Ishikawa (cell line): ENCODE results near the gene MAP3K9.

Experiments
- CEBPB ChIP-seq: IDR thresholded peaks from 2 replicates; pipeline ENCODE4 v1.6.1; 2012
- CREB1 ChIP-seq: IDR thresholded peaks from 2 replicates; pipeline ENCODE4 v1.6.1; 2012; ENCODE audit warnings: low read depth
- EGR1 ChIP-seq: IDR thresholded peaks from 2 replicates; pipeline ENCODE4 v1.6.1; 2012
- EP300 ChIP-seq: IDR thresholded peaks from 2 replicates; pipeline ENCODE4 v1.6.1; 2012; ENCODE audit warnings: borderline replicate concordance
- FOXM1 ChIP-seq: IDR thresholded peaks from 2 replicates; pipeline ENCODE4 v1.6.1; 2012; ENCODE audit warnings: low read depth, borderline replicate concordance
- NFIC ChIP-seq: IDR thresholded peaks from 2 replicates; pipeline ENCODE4 v1.6.1; 2012
- RAD21 ChIP-seq: IDR thresholded peaks from 2 replicates; pipeline ENCODE4 v1.6.1; 2012; ENCODE audit warnings: low read depth
- TAF1 ChIP-seq: IDR thresholded peaks from 2 replicates; pipeline ENCODE4 v1.6.1; 2012; ENCODE audit warnings: low read depth, mild to moderate bottlenecking
- TCF12 ChIP-seq: IDR thresholded peaks from 2 replicates; pipeline ENCODE4 v1.6.1; 2012; ENCODE audit warnings: low read depth
- TEAD4 ChIP-seq: IDR thresholded peaks from 2 replicates; pipeline ENCODE4 v1.6.1; 2012
- YY1 ChIP-seq: IDR thresholded peaks from 2 replicates; pipeline ENCODE4 v1.6.1; 2012; ENCODE audit warnings: low read depth
- ZBTB7A ChIP-seq: IDR thresholded peaks from 2 replicates; pipeline ENCODE4 v1.6.1; 2012; ENCODE audit warnings: low read depth
- TF ChIP-seq, protein P1 (sequence below): IDR thresholded peaks from 2 replicates; pipeline ENCODE4 v1.6.1; 2012
- TF ChIP-seq, protein P2 (sequence below): IDR thresholded peaks from 2 replicates; pipeline ENCODE4 v1.6.1; 2012
- TF ChIP-seq, protein P3 (sequence below): IDR thresholded peaks from 2 replicates; pipeline ENCODE4 v1.6.1; 2012; ENCODE audit warnings: low read depth, mild to moderate bottlenecking

Gene MAP3K9

DNA sequence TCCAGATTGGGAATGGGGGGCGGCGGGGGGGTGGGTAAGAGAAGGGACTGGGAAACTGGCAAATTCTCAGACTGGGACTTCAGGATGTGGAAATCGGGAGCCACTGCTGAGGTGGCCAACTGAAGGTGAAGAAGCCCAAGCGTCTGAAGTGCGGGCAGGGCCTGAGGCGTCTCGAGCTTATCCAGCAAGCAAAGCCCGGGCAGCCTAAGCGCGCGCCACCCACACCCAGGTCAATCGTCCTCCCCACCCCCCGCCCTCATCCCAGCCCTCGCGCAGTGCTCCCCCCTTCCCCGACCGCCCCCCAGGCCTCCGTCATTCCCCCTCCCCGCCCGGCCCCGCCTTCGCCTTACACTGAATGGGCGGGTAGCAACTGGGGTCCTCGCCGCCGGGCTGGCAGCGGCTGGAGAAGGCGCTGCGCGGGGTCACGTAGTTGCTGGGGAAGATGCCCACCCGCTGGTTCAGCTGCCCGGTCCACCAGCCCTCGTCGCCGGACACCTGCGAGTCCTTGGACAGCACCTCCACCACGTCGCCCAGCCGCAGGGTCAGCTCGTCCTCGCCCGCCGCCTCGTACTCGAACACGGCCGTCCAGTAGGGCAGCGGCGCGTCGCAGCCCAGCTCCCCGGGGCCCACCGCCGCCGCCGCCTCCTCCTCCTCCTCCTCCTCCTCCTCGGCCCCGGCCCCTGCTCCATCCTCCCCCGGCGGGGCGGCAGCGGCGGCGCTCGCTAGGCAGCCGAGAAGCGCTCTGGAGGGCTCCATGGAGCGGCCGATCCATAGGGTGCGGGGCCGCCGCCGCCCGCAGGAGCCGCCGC is 693 bp downstream of the MAP3K9 start:
- TF ChIP-seq, protein P1, sequence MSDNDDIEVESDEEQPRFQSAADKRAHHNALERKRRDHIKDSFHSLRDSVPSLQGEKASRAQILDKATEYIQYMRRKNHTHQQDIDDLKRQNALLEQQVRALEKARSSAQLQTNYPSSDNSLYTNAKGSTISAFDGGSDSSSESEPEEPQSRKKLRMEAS: 0 out of 2 replicates have a peak, but pooled peaks have one; percentile 17
- TF ChIP-seq TCF12 (peak; percentile 14; the same call in 1 of the 2 replicates), CEBPB (no peak)
- TF ChIP-seq, protein P2, sequence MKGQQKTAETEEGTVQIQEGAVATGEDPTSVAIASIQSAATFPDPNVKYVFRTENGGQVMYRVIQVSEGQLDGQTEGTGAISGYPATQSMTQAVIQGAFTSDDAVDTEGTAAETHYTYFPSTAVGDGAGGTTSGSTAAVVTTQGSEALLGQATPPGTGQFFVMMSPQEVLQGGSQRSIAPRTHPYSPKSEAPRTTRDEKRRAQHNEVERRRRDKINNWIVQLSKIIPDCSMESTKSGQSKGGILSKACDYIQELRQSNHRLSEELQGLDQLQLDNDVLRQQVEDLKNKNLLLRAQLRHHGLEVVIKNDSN: 0 out of 2 replicates have a peak, but pooled peaks have one; percentile 17

DNA sequence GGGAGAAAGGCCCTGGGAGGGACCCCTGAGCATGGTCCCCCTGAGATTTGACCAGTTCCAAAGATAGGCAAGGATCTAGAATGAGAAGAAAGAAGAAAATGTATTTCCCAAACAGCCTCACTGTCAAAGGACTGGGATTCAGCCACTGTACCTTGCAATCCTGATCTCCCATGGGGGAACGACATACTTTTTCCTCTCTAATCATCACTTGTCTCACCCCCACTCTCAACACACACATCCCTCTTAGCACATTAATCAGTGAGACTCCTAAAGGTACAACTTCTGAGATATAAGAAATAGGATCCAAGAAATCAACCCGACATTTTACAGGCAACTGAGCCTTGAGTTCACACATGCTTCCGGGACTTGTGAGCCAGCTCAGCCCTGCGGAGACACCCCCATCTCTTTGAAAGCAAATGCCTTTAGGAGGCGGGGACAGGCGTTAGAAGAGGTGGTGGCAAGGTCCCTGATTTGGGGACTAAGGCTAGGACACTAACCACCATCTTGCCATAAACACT is 1.4 kb downstream of the MAP3K9 start:
- TF ChIP-seq, protein P1: peak; percentile 13; the same call in 1 of the 2 replicates
- no peak for TF ChIP-seq NFIC

DNA sequence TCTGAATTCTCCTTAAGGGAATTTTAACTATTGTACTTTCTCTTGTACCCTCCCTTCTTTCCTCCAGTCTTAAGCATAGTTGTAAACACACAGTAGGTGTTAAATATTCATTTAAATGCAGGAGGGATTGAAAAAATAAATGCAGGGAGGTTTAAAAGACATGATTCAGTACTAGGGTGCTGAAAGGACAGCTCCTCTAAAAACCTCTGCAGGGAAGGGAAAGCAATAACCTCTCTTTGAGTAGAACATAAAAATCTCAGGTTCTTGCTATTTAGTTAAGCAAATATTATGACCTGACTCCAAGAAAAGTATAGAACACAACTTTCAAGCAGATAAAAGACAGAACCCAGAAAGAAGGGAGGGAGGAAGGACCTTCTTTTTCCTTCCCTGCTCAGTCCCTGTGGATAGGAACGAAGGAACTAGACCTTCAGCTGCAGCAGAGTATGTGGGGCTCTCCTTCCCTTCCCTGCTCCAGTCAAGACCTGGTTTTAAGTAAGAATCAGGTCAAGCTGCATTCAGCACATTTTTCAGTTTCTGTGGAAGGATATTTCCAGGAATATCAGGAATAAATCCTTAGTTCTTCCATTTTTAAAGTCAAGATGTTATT is 4.7 kb downstream of the MAP3K9 start:
- TF ChIP-seq, protein P3, sequence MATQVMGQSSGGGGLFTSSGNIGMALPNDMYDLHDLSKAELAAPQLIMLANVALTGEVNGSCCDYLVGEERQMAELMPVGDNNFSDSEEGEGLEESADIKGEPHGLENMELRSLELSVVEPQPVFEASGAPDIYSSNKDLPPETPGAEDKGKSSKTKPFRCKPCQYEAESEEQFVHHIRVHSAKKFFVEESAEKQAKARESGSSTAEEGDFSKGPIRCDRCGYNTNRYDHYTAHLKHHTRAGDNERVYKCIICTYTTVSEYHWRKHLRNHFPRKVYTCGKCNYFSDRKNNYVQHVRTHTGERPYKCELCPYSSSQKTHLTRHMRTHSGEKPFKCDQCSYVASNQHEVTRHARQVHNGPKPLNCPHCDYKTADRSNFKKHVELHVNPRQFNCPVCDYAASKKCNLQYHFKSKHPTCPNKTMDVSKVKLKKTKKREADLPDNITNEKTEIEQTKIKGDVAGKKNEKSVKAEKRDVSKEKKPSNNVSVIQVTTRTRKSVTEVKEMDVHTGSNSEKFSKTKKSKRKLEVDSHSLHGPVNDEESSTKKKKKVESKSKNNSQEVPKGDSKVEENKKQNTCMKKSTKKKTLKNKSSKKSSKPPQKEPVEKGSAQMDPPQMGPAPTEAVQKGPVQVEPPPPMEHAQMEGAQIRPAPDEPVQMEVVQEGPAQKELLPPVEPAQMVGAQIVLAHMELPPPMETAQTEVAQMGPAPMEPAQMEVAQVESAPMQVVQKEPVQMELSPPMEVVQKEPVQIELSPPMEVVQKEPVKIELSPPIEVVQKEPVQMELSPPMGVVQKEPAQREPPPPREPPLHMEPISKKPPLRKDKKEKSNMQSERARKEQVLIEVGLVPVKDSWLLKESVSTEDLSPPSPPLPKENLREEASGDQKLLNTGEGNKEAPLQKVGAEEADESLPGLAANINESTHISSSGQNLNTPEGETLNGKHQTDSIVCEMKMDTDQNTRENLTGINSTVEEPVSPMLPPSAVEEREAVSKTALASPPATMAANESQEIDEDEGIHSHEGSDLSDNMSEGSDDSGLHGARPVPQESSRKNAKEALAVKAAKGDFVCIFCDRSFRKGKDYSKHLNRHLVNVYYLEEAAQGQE: peak; percentile 81
- TF ChIP-seq TEAD4: no peak

DNA sequence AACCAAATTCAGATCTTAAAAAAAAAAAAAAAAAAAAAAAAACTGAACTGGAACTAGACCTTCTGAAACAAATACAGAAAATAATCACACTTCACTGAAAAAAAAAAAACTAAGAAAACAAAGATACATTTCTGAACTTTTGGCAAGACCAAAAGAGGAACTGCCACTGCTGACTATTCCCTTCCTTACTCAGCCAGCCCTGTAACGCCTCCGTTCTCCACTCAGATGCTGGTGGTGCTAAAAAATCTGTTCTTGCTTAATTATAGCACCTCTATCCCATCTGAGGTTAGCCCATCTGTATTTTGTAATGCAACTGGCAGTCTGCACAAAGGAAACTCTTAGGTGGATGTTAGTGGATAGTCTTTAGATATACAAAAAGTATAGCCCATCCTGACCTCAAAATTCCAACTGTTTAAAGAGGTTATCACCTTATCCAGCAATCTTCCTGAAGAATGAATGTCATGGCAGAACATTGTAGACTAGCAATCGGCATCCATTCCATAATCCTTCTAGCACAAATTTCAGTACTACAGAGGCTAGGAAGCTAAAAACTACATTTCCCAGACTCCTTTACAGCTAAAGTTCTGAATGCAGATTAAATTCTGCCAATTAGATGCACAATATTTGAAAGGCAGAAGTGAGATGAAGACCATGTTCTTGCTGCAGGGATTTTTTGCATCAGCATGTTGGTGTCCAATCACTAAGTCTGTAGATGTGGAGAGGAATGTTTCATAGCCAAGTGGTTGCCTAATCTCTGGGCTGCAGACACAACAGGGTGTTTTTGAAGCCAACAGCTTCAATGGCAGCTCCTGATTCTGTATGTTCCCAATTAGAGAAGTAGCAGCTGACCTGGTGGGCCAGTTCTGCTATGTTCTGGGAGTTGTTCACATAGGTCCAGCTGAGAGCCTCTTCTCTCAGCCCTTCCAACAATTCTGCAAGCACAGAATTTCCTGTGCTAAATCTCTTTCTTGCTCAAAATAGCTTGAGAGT is 5.7 kb downstream of the MAP3K9 start:
- TF ChIP-seq YY1: no peak
- TF ChIP-seq TCF12: no peak
- no peak for TF ChIP-seq EP300

DNA sequence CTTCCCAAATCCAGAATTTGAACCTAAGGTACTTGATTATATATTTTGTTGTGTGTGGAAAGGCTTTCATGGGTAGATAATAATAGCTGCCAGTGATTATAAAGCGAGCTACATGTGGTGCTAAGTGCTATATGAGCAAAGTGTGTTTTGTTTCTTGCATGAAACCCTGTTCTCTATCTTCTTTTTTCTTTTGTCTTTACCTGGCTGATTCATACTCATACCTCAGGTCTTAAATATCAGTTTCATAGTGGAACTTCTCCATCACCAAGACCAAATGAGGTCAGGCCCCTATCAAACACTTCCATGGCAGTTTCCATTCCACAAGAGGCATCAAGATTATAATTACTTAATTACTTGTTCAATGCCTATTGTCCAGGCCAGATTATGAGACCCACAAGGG is 6.9 kb downstream of the MAP3K9 start:
- TF ChIP-seq TAF1 (no peak), FOXM1 (no peak), EP300 (no peak), NFIC (no peak), CEBPB (no peak), TEAD4 (no peak), TCF12 (no peak), ZBTB7A (no peak), CREB1 (no peak), RAD21 (no peak), EGR1 (no peak), YY1 (no peak)
- TF ChIP-seq, protein P3: no peak
- TF ChIP-seq, protein P1: no peak
- TF ChIP-seq, protein P2: no peak

DNA sequence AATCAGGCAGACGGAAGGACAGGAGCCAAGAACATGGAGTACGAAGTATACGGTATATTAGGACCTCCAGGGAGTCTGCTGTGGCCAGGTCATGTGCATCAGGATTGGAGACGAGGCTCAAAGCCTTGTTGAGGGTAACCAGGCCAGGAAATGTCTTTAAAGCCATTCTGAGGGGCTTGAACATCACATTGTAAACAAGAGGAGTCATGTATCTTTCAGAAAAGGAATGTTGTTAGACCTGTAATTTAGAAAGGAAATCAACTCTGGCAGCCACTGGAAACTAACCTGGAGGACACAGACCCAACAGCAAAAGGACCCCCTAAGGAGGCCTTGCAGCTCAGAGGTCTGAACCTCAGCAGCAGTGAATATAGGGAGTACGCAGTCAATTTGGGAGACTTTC is 7.5 kb downstream of the MAP3K9 start:
- no peak for TF ChIP-seq YY1
- TF ChIP-seq RAD21: no peak
- TF ChIP-seq EGR1: no peak
- TF ChIP-seq NFIC: no peak
- TF ChIP-seq FOXM1: no peak
- no peak for TF ChIP-seq EP300
- no peak for TF ChIP-seq ZBTB7A
- TF ChIP-seq, protein P1: no peak
- TF ChIP-seq TCF12: no peak
- TF ChIP-seq, protein P2: no peak
- TF ChIP-seq, protein P3: no peak
- no peak for TF ChIP-seq TEAD4
